Tibial nerve (tissue), 4 donors: ENCODE data around the gene POLD4. TPM values are rescaled to one million over a fixed set of nuclear protein-coding genes. Genes with fewer than 3 reads are reported as not detected.

Experiments used
- DNase-seq, 2 donors: peaks; one replicate each; pipeline ENCODE4 v3.0.0-alpha.2; 2019; ENCODE audit warnings: low spot score in 2 of 2
- H3K27ac ChIP-seq, 4 donors: fragments of 200-600 bp; sonication (generic) in 3 of 4; one replicate each; pipeline ENCODE4 v1.5.1; 2017 to 2019; ENCODE audit warnings: mild to moderate bottlenecking in 1 of 4
- H3K27me3 ChIP-seq, 2 donors: fragments of 200-600 bp; sonication (generic) in 1 of 2; one replicate each; pipeline versions ENCODE4 v1.5.1 to v1.6.0; 2017 to 2019
- H3K36me3 ChIP-seq, 3 donors: fragments of 200-600 bp; sonication (generic); one replicate each; pipeline ENCODE4 v1.5.1; 2018 to 2019
- H3K4me1 ChIP-seq, 4 donors: fragments of 200-600 bp; sonication (generic) in 3 of 4; one replicate each; pipeline ENCODE4 v1.5.1; 2017 to 2019
- H3K4me3 ChIP-seq, 4 donors: fragments of 200-600 bp; sonication (generic) in 3 of 4; one replicate each; pipeline ENCODE4 v1.5.1; 2017 to 2019; ENCODE audit warnings: mild to moderate bottlenecking in 1 of 4, moderate library complexity in 1 of 4
- H3K9me3 ChIP-seq, 4 donors: fragments of 200-600 bp; sonication (generic) in 3 of 4; one replicate each; pipeline ENCODE4 v1.5.1; 2017 to 2019
- CTCF ChIP-seq, 5 experiments: fragments of 200-600 bp in 3 of 5; fragments of 450-650 bp in 2 of 5; sonication (generic) in 3 of 5; IDR thresholded peaks; one replicate each; pipeline ENCODE4 v1.5.1; 2016 to 2019; ENCODE audit warnings: antibody characterized with exemption in 5 of 5, mild to moderate bottlenecking in 3 of 5, moderate library complexity in 2 of 5
- EP300 ChIP-seq, 2 donors: sonication (generic); formaldehyde crosslinking; IDR thresholded peaks; one replicate each; pipeline ENCODE4 v1.6.1; 2017; ENCODE audit warnings: antibody characterized with exemption in 2 of 2, mild to moderate bottlenecking in 1 of 2
- POLR2A ChIP-seq, 2 donors: fragments of 450-650 bp; IDR thresholded peaks; one replicate each; pipeline ENCODE4 v1.6.1; 2017; ENCODE audit warnings: antibody characterized with exemption in 2 of 2, mild to moderate bottlenecking in 2 of 2, moderate library complexity in 2 of 2
- WGBS, 2 donors: methylation state at CpG; one replicate each; pipeline ENCODE4 v1.1.5; 2018; 5-methylcytosine and 5-hydroxymethylcytosine counted together
- total RNA-seq, 4 donors: library from RNA; depleted of rRNA; stranded (reverse); fragments of >200 nt; gene quantifications; one replicate each; pipeline ENCODE4 v1.1.0, GENCODE V29; 2016

The POLD4 gene
- total RNA-seq, 4 donors from 2014 or later = 70.8 to 154 (median 88.5) TPM

DNA sequence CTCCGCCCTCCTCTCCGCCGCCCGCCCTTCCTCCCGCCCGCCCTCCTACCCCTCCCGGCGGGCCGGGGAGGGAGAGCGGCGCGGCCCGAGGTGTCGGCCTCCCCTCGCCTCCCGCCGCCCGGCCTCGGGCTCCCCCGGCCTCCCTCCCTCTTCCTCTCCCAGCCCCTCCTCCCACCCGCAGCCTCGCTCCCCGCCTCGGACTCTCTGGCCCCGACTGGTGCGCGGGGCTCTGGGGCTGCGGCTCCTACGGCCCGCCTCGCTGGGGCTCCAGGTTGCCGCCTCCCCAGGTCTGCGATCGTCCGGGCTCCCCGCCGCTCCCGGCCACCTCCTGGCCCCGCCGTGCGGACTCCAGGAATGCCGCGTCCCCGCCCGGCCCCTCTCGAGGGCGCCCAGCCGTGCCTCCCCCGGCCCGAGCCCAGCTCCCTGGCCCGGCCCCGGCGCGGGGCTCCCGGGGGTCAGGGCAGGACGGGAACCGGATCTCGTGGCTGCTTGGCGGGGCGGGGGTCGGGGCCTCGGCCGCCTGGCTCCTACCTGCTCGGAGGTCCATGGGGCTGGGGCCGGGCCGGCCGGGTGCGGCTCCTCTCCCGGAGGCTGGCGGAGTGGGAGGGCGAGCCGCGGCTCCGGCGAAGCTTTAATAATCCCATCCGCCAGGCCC lies 19.8 kb upstream of the POLD4 start, which contains the start of gene CLCF1:
TSS of gene CLCF1 (minus strand) at position 606 of the 655 bp plus-strand sequence. CDS start at position 547, 59 bp downstream.
- peaks cover 0 to 62% (median 48%) of the 10 kb centered on the region in 4 donors for H3K4me1 ChIP-seq
- peak in 1 of 2 donors; percentile 40 for DNase-seq

DNA sequence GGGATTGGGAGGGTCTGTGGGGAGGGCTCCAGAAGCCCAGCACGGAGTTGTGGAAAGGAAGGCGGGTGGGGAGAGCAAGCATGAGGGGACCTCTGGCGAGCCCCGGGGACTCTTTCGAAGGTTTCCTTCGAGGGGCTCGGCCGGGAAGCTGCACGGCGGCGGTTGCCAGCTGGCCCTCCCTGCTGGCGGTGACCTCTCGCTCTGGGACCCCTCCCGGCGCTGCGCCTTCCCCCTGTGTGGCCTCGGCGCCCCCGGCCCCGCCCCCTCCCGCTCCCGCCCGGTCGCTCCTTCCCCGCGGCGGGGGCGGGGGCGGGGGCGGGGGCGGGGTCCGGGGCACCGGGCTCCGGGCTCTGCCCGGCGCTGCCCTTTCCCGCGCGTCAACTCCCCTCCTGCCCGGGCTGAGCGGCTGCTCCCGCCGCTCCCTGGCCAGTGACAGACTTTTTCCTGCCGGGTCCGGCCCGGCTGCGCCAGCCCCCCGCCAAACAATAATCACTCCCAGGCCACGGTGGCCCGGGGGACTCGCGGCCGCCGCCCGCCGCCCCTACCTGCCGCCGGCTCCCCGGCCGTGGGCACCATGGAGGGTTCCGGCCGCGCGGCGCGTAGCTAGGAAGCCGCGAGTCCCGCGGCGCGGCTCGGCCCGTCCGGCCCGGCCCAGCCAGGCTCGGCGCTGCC lies 19.1 kb upstream of the POLD4 start:
- no peak for DNase-seq
- Histone ChIP-seq H3K4me3 (peak overlapping the region; percentile 46 to 91 (median 76)), H3K9me3 (no peaks in the 10 kb centered on the region), H3K27me3 (no peaks in the 10 kb centered on the region), H3K27ac (peak overlapping the region; percentile 87 to 99 (median 97)), H3K36me3 (no peaks in the 10 kb centered on the region), H3K4me1 (peaks cover 0 to 69% (median 50%) of the 10 kb centered on the region in 4 donors)
- WGBS, 2 donors = 2 to 3% methylated on average over 11 to 40 of the region's 78 CpGs
- TF ChIP-seq EP300 (IDR thresholded peaks at IDR 0.05) (no peak), CTCF (IDR thresholded peaks at IDR 0.05) (no peak), POLR2A (IDR thresholded peaks at IDR 0.05) (peak; percentile 12 to 33)

More for the DNA sequence above, 19.8 kb upstream of the POLD4 start, which contains the start of gene CLCF1:
- H3K4me3 ChIP-seq = peak within 1 kb of the TSS; percentile 46 to 91 (median 76)
- H3K27ac ChIP-seq = peak within 1 kb of the TSS; percentile 87 to 99 (median 97)
- H3K27me3 ChIP-seq = no peaks in the 10 kb centered on the region
- WGBS, 2 donors = 0% methylated on average over 16 to 60 of the region's 76 CpGs
- H3K36me3 ChIP-seq = no peaks in the 10 kb centered on the region
- no peaks in the 10 kb centered on the region for H3K9me3 ChIP-seq
- TF ChIP-seq EP300 (IDR thresholded peaks at IDR 0.05) (peak in 1 of 2 donors; percentile 7), CTCF (IDR thresholded peaks at IDR 0.05) (no peak), POLR2A (IDR thresholded peaks at IDR 0.05) (peak in 1 of 2 donors; percentile 1)

DNA sequence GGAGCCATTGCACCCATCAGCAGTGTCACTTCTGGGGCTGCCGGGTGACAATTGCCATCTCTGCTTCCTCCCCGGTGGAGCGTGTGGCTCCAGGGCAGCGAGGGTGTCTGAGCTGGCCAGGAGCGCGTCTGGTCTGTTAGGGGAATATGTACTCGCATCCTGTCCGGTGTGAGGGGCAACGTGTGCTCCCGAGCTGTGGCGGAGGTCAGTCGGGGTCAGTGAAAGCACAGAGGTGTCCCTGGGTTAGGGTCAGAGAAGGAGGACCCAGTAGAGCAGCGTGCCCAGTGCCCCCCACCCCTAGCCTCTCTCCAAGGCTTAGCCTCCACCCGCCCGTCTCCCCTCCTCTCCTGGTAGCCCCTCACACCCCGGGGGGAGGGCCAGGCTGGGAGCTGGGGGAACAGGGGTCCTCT lies 18.6 kb upstream of the POLD4 start:
- DNase-seq = no peak
- peak overlapping the region; percentile 87 to 99 (median 97) for H3K27ac ChIP-seq
- peak overlapping the region; percentile 46 to 91 (median 76) for H3K4me3 ChIP-seq
- WGBS, 2 donors = 16 to 17% methylated on average over 15 to 16 of the region's 16 CpGs
- H3K27me3 ChIP-seq = no peaks in the 10 kb centered on the region
- peaks cover 0 to 74% (median 55%) of the 10 kb centered on the region in 4 donors for H3K4me1 ChIP-seq
- TF ChIP-seq POLR2A (IDR thresholded peaks at IDR 0.05) = no peak
- no peak for TF ChIP-seq CTCF (IDR thresholded peaks at IDR 0.05)
- TF ChIP-seq EP300 (IDR thresholded peaks at IDR 0.05) = no peak
- no peaks in the 10 kb centered on the region for H3K9me3 ChIP-seq
- no peaks in the 10 kb centered on the region for H3K36me3 ChIP-seq

DNA sequence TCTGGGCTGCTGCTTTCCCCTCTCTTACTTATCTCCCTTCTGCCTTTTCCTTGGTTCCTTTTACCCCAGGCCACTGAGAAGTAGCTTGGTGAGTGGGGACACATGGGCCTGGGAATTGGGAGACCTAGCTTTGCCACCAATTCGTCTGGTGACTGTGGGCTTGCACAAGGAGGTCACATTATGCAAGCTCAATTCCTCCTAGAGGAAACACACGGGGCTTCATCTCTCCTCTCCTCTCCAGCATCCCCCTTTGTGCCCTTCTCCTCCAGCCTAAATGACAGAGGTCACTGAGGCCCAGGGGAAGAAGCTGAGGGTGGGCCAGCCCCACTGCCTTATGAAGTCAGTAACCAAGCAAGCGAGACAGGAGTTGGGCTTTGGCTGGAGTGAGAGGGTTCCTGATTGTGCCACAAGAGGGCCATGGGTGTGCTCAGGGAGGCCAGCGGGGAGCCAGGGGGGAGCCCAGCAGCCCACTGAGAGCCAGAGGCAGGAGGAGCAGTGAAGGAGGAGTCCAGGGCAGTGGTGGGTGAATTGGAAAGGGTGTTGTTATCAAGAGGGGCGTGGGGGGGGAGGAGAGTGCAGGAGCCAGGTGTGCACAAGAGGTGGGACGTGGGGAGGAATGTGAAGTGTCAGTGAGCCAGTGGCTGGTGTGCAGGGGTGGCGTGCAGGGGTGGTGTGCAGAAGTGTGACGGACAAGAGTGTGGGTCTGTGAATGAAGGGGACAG lies 18.0 kb upstream of the POLD4 start:
- Histone ChIP-seq H3K36me3 (no peaks in the 10 kb centered on the region), H3K4me1 (peaks cover 0 to 80% (median 61%) of the 10 kb centered on the region in 4 donors), H3K27me3 (no peaks in the 10 kb centered on the region), H3K27ac (peak overlapping the region in 3 of 4 donors; percentile 96 to 99 (median 98)), H3K9me3 (no peaks in the 10 kb centered on the region), H3K4me3 (peak overlapping the region in 3 of 4 donors; percentile 46 to 91 (median 85))
- no peak for DNase-seq
- no peak for TF ChIP-seq POLR2A (IDR thresholded peaks at IDR 0.05)
- no peak for TF ChIP-seq EP300 (IDR thresholded peaks at IDR 0.05)
- TF ChIP-seq CTCF (IDR thresholded peaks at IDR 0.05) = peak in 4 of 5 experiments; percentile 44 to 65 (median 58)
- WGBS, 2 donors = 37 to 48% methylated on average over 8 of the region's 8 CpGs
